OCI-LY7 (cell line): ENCODE data around the gene TTC34. TPM values are rescaled to one million over a fixed set of nuclear protein-coding genes. Genes with fewer than 3 reads are reported as not detected.
A peak's percentile ranks its signal among the peaks of the same experiment; 100 is the strongest.

Experiments used
- BruUV-seq: library from RNA; stranded (reverse); fragments of 400-500 nt; replicated peaks from 2 replicates; lab custom pipeline; 2021; lab: Mats Ljungman, UMichigan
- CTCF ChIA-PET: fragments of 300-600 bp; sonication (Branson Sonifier 250); formaldehyde crosslinking; loops from one replicate; lab custom pipeline; 2022; ENCODE audit warnings: antibody characterized with exemption; ENCODE audit not compliant: unreplicated experiment; lab: Charles Lee
- POLR2A ChIA-PET: fragments of 300-600 bp; sonication (Branson Sonifier 250); formaldehyde crosslinking; loops from one replicate; lab custom pipeline; 2022; ENCODE audit warnings: antibody characterized with exemption; lab: Charles Lee
- DNase-seq: peaks from one replicate; pipeline ENCODE4 v3.0.0-alpha.2; 2015; ENCODE audit warnings: low spot score
- H2AFZ ChIP-seq: fragments of 200-600 bp; sonication (generic), shearing (Covaris generic); 2 replicates; pipeline ENCODE4 v1.6.1; 2014; ENCODE audit warnings: mild to moderate bottlenecking, antibody characterized with exemption, low read length, moderate library complexity
- H3K27ac ChIP-seq: fragments of 200-600 bp; sonication (generic); 2 replicates; pipeline ENCODE4 v1.5.1; 2014; ENCODE audit warnings: mixed run types, low read depth, mild to moderate bottlenecking, moderate library complexity, low read length, inconsistent platforms; ENCODE audit not compliant: poor library complexity, severe bottlenecking
- H3K36me3 ChIP-seq: fragments of 200-600 bp; sonication (generic); 2 replicates; pipeline ENCODE4 v1.6.1; 2014; ENCODE audit warnings: mild to moderate bottlenecking, antibody characterized with exemption, low read length, moderate library complexity, mixed read lengths; ENCODE audit not compliant: insufficient read depth
- H3K4me1 ChIP-seq: fragments of 200-600 bp; sonication (generic); 2 replicates; pipeline ENCODE4 v1.5.1; 2014; ENCODE audit warnings: mild to moderate bottlenecking, low read length; ENCODE audit not compliant: insufficient read depth, poor library complexity, severe bottlenecking
- H3K4me2 ChIP-seq: fragments of 200-600 bp; sonication (generic); 2 replicates; pipeline ENCODE4 v1.6.1; 2014; ENCODE audit warnings: mild to moderate bottlenecking, low read length
- H3K4me3 ChIP-seq: fragments of 200-600 bp; sonication (generic); 2 replicates; pipeline ENCODE4 v1.5.1; 2014; ENCODE audit warnings: mild to moderate bottlenecking, low read depth, low read length; ENCODE audit not compliant: poor library complexity, severe bottlenecking
- H3K79me2 ChIP-seq: fragments of 200-600 bp; sonication (generic); 2 replicates; pipeline ENCODE4 v1.6.1; 2016; ENCODE audit warnings: low read depth, mild to moderate bottlenecking, low read length, moderate library complexity, mixed read lengths; ENCODE audit not compliant: insufficient read depth
- H3K9me2 ChIP-seq: fragments of 200-600 bp; sonication (generic); 2 replicates; pipeline ENCODE4 v1.6.1; 2016; ENCODE audit warnings: mild to moderate bottlenecking, low read length, mixed read lengths; ENCODE audit not compliant: insufficient read depth
- H3K9me3 ChIP-seq: fragments of 200-600 bp; sonication (generic); 2 replicates; pipeline ENCODE4 v1.6.1; 2014; ENCODE audit warnings: mild to moderate bottlenecking, mixed run types, low read length, mixed read lengths
- H4K20me1 ChIP-seq: fragments of 200-600 bp; sonication (generic); 2 replicates; pipeline ENCODE4 v1.6.1; 2014; ENCODE audit warnings: mild to moderate bottlenecking, antibody characterized with exemption, low read length, moderate library complexity, mixed read lengths; ENCODE audit not compliant: insufficient read depth
- EZH2phosphoT487 ChIP-seq: fragments of 200-600 bp; sonication (generic); IDR thresholded peaks from 2 replicates; pipeline ENCODE4 v1.6.1; 2018; ENCODE audit warnings: low read depth, borderline replicate concordance, mild to moderate bottlenecking, mixed run types, antibody characterized with exemption, low read length, moderate library complexity, mixed read lengths
- intact Hi-C: fragments of 100-400 bp; cut with micrococcal nuclease; formaldehyde crosslinking; loops from one replicate; pipeline ENCODE4 v1.10.0; 2022; ENCODE audit not compliant: unreplicated experiment
- total RNA-seq, 2 experiments: library from RNA; depleted of rRNA in 1 of 2; stranded (reverse); fragments of >200 nt in 1 of 2; shearing (Covaris generic) in 1 of 2; gene quantifications; 2 replicates each; pipeline ENCODE4 v1.2.3, GENCODE V29; 2014 to 2022
- TF ChIP-seq, protein P1 (sequence below): fragments of 200-600 bp; sonication (generic); conservative IDR thresholded peaks from 2 replicates; pipeline ENCODE4 v1.5.1; 2014; ENCODE audit warnings: mild to moderate bottlenecking, antibody characterized with exemption, low read length, moderate library complexity, mixed read lengths

TTC34 gene
- total RNA-seq, 2 experiments from 2014 or later: 1.1 to 2.2 TPM

DNA sequence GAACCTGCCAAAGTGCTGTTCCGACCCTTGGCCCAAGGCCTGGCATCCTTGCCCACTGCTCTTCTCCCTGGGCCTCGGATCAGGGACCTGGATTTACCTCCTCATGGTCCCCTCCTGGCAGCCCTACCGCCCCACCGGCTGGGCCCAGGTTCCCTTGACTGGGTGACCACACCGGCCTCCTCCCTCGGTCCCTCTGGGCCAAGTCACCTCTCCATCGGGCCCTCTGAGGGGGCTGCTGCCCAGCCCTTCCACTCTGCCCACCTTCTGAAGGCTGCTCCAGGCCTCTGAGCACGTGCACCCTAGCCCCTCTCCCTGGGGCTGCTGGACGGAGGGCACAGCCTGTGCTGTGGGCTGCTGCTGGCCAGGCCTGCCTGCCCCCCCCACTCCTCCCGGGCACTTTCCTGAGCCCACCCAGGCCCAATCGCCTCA lies 159.3 kb downstream of the TTC34 start:
- peak overlapping the region; percentile 86; the same call in 1 of the 2 replicates for H2AFZ ChIP-seq
- no peaks in the 10 kb centered on the region for H3K9me2 ChIP-seq
- POLR2A ChIA-PET: no interaction called here
- no peak overlapping the region for H3K27ac ChIP-seq
- H3K36me3 ChIP-seq: no peaks in the 10 kb centered on the region
- DNase-seq: no peak
- peaks cover 10% of the 10 kb centered on the region for H3K4me1 ChIP-seq
- no peak for TF ChIP-seq EZH2phosphoT487
- TF ChIP-seq, protein P1, sequence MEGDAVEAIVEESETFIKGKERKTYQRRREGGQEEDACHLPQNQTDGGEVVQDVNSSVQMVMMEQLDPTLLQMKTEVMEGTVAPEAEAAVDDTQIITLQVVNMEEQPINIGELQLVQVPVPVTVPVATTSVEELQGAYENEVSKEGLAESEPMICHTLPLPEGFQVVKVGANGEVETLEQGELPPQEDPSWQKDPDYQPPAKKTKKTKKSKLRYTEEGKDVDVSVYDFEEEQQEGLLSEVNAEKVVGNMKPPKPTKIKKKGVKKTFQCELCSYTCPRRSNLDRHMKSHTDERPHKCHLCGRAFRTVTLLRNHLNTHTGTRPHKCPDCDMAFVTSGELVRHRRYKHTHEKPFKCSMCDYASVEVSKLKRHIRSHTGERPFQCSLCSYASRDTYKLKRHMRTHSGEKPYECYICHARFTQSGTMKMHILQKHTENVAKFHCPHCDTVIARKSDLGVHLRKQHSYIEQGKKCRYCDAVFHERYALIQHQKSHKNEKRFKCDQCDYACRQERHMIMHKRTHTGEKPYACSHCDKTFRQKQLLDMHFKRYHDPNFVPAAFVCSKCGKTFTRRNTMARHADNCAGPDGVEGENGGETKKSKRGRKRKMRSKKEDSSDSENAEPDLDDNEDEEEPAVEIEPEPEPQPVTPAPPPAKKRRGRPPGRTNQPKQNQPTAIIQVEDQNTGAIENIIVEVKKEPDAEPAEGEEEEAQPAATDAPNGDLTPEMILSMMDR: no peak
- intact Hi-C loops: no loop called here
- no TSS peak for BruUV-seq
- no peaks in the 10 kb centered on the region for H4K20me1 ChIP-seq
- CTCF ChIA-PET: no interaction called here
- no peaks in the 10 kb centered on the region for H3K79me2 ChIP-seq
- H3K4me2 ChIP-seq: peak overlapping the region; percentile 69
- H3K9me3 ChIP-seq: peaks cover 10% of the 10 kb centered on the region; the same call in 1 of the 2 replicates
- H3K4me3 ChIP-seq: peak overlapping the region; percentile 76

DNA sequence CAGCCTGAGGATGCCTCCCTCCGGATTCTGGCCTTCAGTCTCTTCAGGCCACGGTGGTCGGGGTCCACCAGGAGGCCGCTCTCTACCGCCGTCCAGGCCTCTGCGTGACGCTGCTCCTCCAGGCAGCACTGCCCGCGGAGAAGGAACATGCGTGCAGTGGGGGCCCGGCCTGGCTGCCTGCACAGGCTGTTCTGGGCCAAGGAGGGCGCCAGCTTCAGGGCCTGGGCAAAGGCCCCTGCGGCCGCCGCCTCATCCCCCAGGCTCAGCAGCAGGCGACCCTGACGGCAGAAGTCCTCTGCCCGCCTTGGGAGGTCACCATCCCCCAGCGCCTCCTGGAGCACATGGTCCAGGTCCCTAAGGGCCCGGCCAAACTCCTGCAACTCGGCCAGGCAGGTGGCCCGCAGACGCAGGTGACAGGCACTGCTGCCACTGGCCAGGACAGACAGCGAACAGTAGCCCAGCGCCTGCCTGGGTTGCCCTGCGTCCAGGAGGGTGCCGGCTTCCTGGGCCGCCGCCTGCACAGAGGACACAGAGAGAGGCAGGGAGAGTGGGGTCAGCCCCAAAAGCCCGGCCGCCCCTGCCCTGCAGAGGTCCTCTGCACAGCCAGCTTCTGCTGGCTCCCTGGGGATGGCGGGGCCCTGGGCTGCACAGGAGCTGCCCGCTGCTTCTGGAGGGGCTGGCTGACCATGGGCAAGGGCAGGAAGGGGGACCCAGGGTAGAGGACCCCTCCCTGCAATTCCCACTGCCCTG lies 159.9 kb downstream of the TTC34 start:
- Histone ChIP-seq H4K20me1 (no peaks in the 10 kb centered on the region), H3K4me3 (peak overlapping the region; percentile 76), H3K9me2 (no peaks in the 10 kb centered on the region), H3K79me2 (no peaks in the 10 kb centered on the region), H3K4me2 (peak overlapping the region; percentile 69), H3K9me3 (peaks cover 9% of the 10 kb centered on the region; the same call in 1 of the 2 replicates), H3K36me3 (no peaks in the 10 kb centered on the region), H3K4me1 (peaks cover 10% of the 10 kb centered on the region), H2AFZ (no peak overlapping the region), H3K27ac (no peak overlapping the region)
- intact Hi-C loops: no loop called here
- CTCF ChIA-PET: no interaction called here
- no peak for DNase-seq
- POLR2A ChIA-PET: no interaction called here
- TF ChIP-seq EZH2phosphoT487: no peak
- TF ChIP-seq, protein P1: no peak
- BruUV-seq: no TSS peak

DNA sequence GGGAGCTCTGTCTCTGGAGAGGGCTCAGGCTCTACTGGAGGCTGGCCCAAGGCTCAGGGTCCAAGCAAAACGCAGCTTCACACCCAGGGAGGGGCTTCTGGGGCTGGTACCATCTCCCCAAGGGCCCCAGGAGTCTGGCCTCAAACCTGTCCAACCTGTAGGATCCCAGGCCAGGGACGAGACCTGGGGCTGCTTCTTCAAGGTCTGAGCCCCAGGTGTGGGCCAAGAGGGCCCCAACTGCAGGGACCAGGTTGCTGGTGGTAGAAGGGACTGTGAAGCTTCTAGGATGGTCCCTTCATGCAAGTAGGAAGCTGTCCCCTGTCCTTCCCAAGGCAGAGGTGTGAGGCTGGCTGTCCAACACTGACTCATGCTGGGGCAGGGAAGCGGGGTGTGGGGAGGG lies 160.9 kb downstream of the TTC34 start:
- Histone ChIP-seq H3K9me3 (peaks cover 10% of the 10 kb centered on the region; the same call in 1 of the 2 replicates), H3K27ac (no peak overlapping the region), H3K4me2 (no peak overlapping the region), H3K4me1 (peaks cover 10% of the 10 kb centered on the region), H3K79me2 (no peaks in the 10 kb centered on the region), H3K36me3 (no peaks in the 10 kb centered on the region), H4K20me1 (no peaks in the 10 kb centered on the region), H3K9me2 (no peaks in the 10 kb centered on the region), H3K4me3 (no peak overlapping the region), H2AFZ (no peak overlapping the region)
- intact Hi-C loops: no loop called here
- CTCF ChIA-PET: no interaction called here
- TF ChIP-seq EZH2phosphoT487: no peak
- TF ChIP-seq, protein P1: no peak
- DNase-seq: no peak
- BruUV-seq: no TSS peak
- POLR2A ChIA-PET: no interaction called here
